OCI-LY1 (cell line): ENCODE data around the gene B2M.
A peak's percentile ranks its signal among the peaks of the same experiment; 100 is the strongest.
"Not testable (repeated sequence)": the region's sequence is repeated elsewhere in the genome, so short reads cannot be mapped to it uniquely, and the experiment has no call there.

Experiments
- H2AFZ ChIP-seq: fragments of 200-600 bp; sonication (generic), shearing (Covaris generic); 2 replicates; pipeline ENCODE4 v1.6.0; 2014; ENCODE audit warnings: antibody characterized with exemption, mild to moderate bottlenecking, low read length
- H3F3A ChIP-seq: fragments of 200-600 bp; sonication (generic), shearing (Covaris generic); 2 replicates; pipeline ENCODE4 v1.6.0; 2014; ENCODE audit warnings: mild to moderate bottlenecking, antibody characterized with exemption, low read length, moderate library complexity; ENCODE audit not compliant: insufficient read depth
- H3K27ac ChIP-seq: fragments of 200-600 bp; sonication (generic); 2 replicates; pipeline ENCODE4 v1.5.1; 2014; ENCODE audit warnings: low read length, mixed run types, mild to moderate bottlenecking, low read depth; ENCODE audit not compliant: poor library complexity, severe bottlenecking
- H3K27me3 ChIP-seq: fragments of 200-600 bp; sonication (generic); 2 replicates; pipeline ENCODE4 v1.6.0; 2014; ENCODE audit warnings: antibody characterized with exemption, mild to moderate bottlenecking, low read length, moderate library complexity; ENCODE audit not compliant: insufficient read depth
- H3K36me3 ChIP-seq: fragments of 200-600 bp; sonication (generic); 2 replicates; pipeline ENCODE4 v1.6.1; 2014; ENCODE audit warnings: mild to moderate bottlenecking, antibody characterized with exemption, low read length, moderate library complexity, mixed read lengths; ENCODE audit not compliant: insufficient read depth
- H3K4me1 ChIP-seq: fragments of 200-600 bp; sonication (generic); 2 replicates; pipeline ENCODE4 v1.5.1; 2014; ENCODE audit warnings: mild to moderate bottlenecking, low read length, moderate library complexity; ENCODE audit not compliant: insufficient read depth, severe bottlenecking
- H3K4me2 ChIP-seq: fragments of 200-600 bp; sonication (generic), shearing (Covaris generic); 2 replicates; pipeline ENCODE4 v1.6.1; 2014; ENCODE audit warnings: low read length
- H3K4me3 ChIP-seq: fragments of 200-600 bp; sonication (generic); 2 replicates; pipeline ENCODE4 v1.5.1; 2014; ENCODE audit warnings: low read length, low read depth, mild to moderate bottlenecking, mixed read lengths; ENCODE audit not compliant: poor library complexity, severe bottlenecking
- H3K79me2 ChIP-seq: fragments of 200-600 bp; shearing (Covaris generic); 2 replicates; pipeline ENCODE4 v1.6.1; 2016; ENCODE audit warnings: mixed run types, low read length, mixed read lengths; ENCODE audit not compliant: insufficient read depth
- H3K9ac ChIP-seq: fragments of 200-600 bp; sonication (generic), shearing (Covaris generic); 2 replicates; pipeline ENCODE4 v1.6.1; 2014; ENCODE audit warnings: mild to moderate bottlenecking, low read length, mixed read lengths
- H3K9me2 ChIP-seq: fragments of 200-600 bp; sonication (generic), shearing (Covaris generic); 2 replicates; pipeline ENCODE4 v1.6.1; 2014; ENCODE audit warnings: low read depth, mild to moderate bottlenecking, low read length, mixed read lengths
- H3K9me3 ChIP-seq: fragments of 200-600 bp; shearing (Covaris generic); 2 replicates; pipeline ENCODE4 v1.6.1; 2014; ENCODE audit warnings: low read length, mixed read lengths
- H4K20me1 ChIP-seq: fragments of 200-600 bp; sonication (generic), shearing (Covaris generic); 2 replicates; pipeline ENCODE4 v1.6.0; 2016; ENCODE audit warnings: mild to moderate bottlenecking, low read length; ENCODE audit not compliant: insufficient read depth
- CTCF ChIP-seq: fragments of 200-600 bp; sonication (generic), shearing (Covaris generic); IDR thresholded peaks from 2 replicates; pipeline ENCODE4 v1.5.1; 2017; ENCODE audit warnings: mild to moderate bottlenecking, antibody characterized with exemption, low read length, moderate library complexity, mixed read lengths
- EZH2 ChIP-seq: fragments of 200-600 bp; sonication (generic), shearing (Covaris generic); IDR thresholded peaks from 2 replicates; pipeline ENCODE4 v1.8.0; 2017; ENCODE audit warnings: borderline replicate concordance, mixed run types, mild to moderate bottlenecking, antibody characterized with exemption, low read length, moderate library complexity, mixed read lengths

Gene B2M

GRCh38 chr15:44675911-44676310 lies 35.4 kb upstream of the B2M start:
- Histone ChIP-seq H3K27ac (no peak overlapping the region), H3K27me3 (no peaks in the 10 kb centered on the region), H3K4me2 (no peak overlapping the region), H3K36me3 (no peaks in the 10 kb centered on the region), H4K20me1 (no peaks in the 10 kb centered on the region), H3K79me2 (no peaks in the 10 kb centered on the region), H3K9me3 (no peaks in the 10 kb centered on the region), H3K9me2 (no peaks in the 10 kb centered on the region), H3K9ac (no peak overlapping the region), H2AFZ (no peak overlapping the region), H3F3A (no peaks in the 10 kb centered on the region), H3K4me1 (peaks cover 2% of the 10 kb centered on the region), H3K4me3 (no peak overlapping the region)
- TF ChIP-seq CTCF (no peak), EZH2 (no peak)

GRCh38 chr15:44676676-44677075 lies 34.6 kb upstream of the B2M start:
- Histone ChIP-seq H3K36me3 (no peaks in the 10 kb centered on the region), H4K20me1 (no peaks in the 10 kb centered on the region), H3K4me2 (no peak overlapping the region), H3K27me3 (no peaks in the 10 kb centered on the region), H3K9me3 (no peaks in the 10 kb centered on the region), H3F3A (no peaks in the 10 kb centered on the region), H3K9ac (no peak overlapping the region), H3K4me3 (no peak overlapping the region), H2AFZ (no peak overlapping the region), H3K4me1 (no peaks in the 10 kb centered on the region), H3K27ac (no peak overlapping the region), H3K9me2 (no peaks in the 10 kb centered on the region), H3K79me2 (no peaks in the 10 kb centered on the region)
- TF ChIP-seq CTCF (no peak), EZH2 (no peak)

GRCh38 chr15:44682211-44682610 lies 29.1 kb upstream of the B2M start:
- Histone ChIP-seq H3K27ac (no peak overlapping the region), H3F3A (no peaks in the 10 kb centered on the region), H3K4me1 (peaks cover 20% of the 10 kb centered on the region), H4K20me1 (no peaks in the 10 kb centered on the region), H3K9me3 (no peaks in the 10 kb centered on the region), H3K79me2 (no peaks in the 10 kb centered on the region), H3K4me2 (no peak overlapping the region), H3K4me3 (no peak overlapping the region), H3K27me3 (no peaks in the 10 kb centered on the region), H3K9ac (no peak overlapping the region), H3K9me2 (no peaks in the 10 kb centered on the region), H3K36me3 (no peaks in the 10 kb centered on the region), H2AFZ (no peak overlapping the region)
- TF ChIP-seq CTCF (no peak), EZH2 (no peak)

GRCh38 chr15:44682809-44683682 lies 28.3 kb upstream of the B2M start:
- Histone ChIP-seq H3K4me1 (peaks cover 20% of the 10 kb centered on the region), H3K9ac (peak overlapping the region; percentile 24; the same call in 1 of the 2 replicates), H3K4me2 (peak overlapping the region; percentile 45; the same call in 1 of the 2 replicates)
- not testable (repeated sequence) for H4K20me1 ChIP-seq, H3K9me2 ChIP-seq, H3K79me2 ChIP-seq, H3K4me3 ChIP-seq, H3K9me3 ChIP-seq, H3K36me3 ChIP-seq, H3K27me3 ChIP-seq, H3K27ac ChIP-seq, H2AFZ ChIP-seq, H3F3A ChIP-seq

- H3F3A ChIP-seq, H3K4me1 ChIP-seq, H3K27ac ChIP-seq, H3K27me3 ChIP-seq, H2AFZ ChIP-seq, H3K79me2 ChIP-seq, H4K20me1 ChIP-seq, H3K4me3 ChIP-seq, H3K9me2 ChIP-seq, H3K9ac ChIP-seq, H3K36me3 ChIP-seq, H3K9me3 ChIP-seq, H3K4me2 ChIP-seq: not testable (repeated sequence)
These were observed 22.0 kb upstream of the B2M start for GRCh38 chr15:44689318-44689717.
